ENCODE data around the gene TP73. TPM values are rescaled to one million over a fixed set of nuclear protein-coding genes. Genes with fewer than 3 reads are reported as not detected.

The TP73 gene
- total RNA-seq, 2 donors from 2014 or later, result 0.26 to 13.5 TPM

DNA sequence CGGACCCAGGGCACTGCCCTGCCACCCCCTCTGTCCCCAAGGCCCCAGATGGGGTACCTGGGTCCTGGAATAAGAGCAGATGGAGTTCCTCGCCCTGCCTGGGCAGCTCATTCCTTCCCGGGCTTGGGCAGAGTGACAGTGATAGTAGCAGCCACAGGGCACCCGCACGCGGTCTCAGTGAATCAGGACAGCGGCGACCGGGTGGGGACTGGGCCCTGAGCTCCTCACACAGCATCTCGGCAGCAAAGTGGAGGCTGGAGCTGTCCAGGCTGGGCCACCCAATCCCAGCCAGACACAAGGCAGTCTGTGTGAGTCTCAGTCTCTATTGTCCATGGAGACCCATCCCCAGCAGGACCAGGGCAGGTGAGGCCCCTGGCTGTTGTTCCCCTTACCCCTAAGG is 62.5 kb downstream of the TP73 start:
- no peaks in the 10 kb centered on the region for H3K4me1 ChIP-seq
- no peak overlapping the region for H3K4me3 ChIP-seq
- no peaks in the 10 kb centered on the region for H3K36me3 ChIP-seq (replicated peaks in 1 of 2; ENCODE audit: insufficient read depth in 1 of 2, low read depth in 2 of 2)
- DNase-seq, result no peak
- TF ChIP-seq POLR2A (IDR thresholded peaks at IDR 0.05), result no peak
- TF ChIP-seq, protein P1, sequence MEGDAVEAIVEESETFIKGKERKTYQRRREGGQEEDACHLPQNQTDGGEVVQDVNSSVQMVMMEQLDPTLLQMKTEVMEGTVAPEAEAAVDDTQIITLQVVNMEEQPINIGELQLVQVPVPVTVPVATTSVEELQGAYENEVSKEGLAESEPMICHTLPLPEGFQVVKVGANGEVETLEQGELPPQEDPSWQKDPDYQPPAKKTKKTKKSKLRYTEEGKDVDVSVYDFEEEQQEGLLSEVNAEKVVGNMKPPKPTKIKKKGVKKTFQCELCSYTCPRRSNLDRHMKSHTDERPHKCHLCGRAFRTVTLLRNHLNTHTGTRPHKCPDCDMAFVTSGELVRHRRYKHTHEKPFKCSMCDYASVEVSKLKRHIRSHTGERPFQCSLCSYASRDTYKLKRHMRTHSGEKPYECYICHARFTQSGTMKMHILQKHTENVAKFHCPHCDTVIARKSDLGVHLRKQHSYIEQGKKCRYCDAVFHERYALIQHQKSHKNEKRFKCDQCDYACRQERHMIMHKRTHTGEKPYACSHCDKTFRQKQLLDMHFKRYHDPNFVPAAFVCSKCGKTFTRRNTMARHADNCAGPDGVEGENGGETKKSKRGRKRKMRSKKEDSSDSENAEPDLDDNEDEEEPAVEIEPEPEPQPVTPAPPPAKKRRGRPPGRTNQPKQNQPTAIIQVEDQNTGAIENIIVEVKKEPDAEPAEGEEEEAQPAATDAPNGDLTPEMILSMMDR (IDR thresholded peaks at IDR 0.05), result no peak
- no peak overlapping the region for H3K27ac ChIP-seq
- H3K27me3 ChIP-seq, result no peaks in the 10 kb centered on the region
- intact Hi-C loops (cut with DNase I), result no loop called here
- 74% methylated on average over 3 of the region's 10 CpGs; no CpG with 5 or more reads in 1 of the 2 donors for WGBS, 2 donors
- ATAC-seq, result no peak
- H3K9me3 ChIP-seq, result no peaks in the 10 kb centered on the region

DNA sequence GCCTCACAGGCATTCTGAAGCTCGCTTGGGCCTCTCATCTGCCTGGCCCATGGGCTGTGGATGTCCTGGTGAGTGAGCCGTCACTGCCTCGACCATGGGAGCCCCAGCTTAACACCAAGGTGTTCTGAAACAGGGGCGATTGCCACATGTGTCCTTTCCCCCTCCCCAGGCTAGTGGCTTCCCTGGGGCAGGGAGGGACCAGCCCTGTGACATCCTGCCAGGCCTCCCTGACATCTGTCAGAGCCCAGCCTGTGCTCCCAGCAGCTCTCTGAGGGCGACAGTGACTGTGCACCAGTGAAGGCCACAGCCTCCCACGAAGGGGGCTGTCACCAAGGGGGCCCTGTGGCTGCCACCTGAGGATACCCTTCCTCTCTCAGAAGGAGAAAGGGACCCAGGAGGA is 64.0 kb downstream of the TP73 start:
- H3K27ac ChIP-seq, result no peak overlapping the region
- TF ChIP-seq POLR2A (IDR thresholded peaks at IDR 0.05), result no peak
- TF ChIP-seq, protein P1 (IDR thresholded peaks at IDR 0.05), result no peak
- H3K9me3 ChIP-seq, result no peaks in the 10 kb centered on the region
- intact Hi-C loops (cut with DNase I), result no loop called here
- WGBS, 2 donors, result 72 to 87% methylated on average over 3 to 6 of the region's 6 CpGs
- ATAC-seq (no peak), DNase-seq (no peak)
- no peaks in the 10 kb centered on the region for H3K4me1 ChIP-seq
- no peaks in the 10 kb centered on the region for H3K27me3 ChIP-seq
- no peaks in the 10 kb centered on the region for H3K36me3 ChIP-seq (replicated peaks in 1 of 2; ENCODE audit: insufficient read depth in 1 of 2, low read depth in 2 of 2)
- no peak overlapping the region for H3K4me3 ChIP-seq

DNA sequence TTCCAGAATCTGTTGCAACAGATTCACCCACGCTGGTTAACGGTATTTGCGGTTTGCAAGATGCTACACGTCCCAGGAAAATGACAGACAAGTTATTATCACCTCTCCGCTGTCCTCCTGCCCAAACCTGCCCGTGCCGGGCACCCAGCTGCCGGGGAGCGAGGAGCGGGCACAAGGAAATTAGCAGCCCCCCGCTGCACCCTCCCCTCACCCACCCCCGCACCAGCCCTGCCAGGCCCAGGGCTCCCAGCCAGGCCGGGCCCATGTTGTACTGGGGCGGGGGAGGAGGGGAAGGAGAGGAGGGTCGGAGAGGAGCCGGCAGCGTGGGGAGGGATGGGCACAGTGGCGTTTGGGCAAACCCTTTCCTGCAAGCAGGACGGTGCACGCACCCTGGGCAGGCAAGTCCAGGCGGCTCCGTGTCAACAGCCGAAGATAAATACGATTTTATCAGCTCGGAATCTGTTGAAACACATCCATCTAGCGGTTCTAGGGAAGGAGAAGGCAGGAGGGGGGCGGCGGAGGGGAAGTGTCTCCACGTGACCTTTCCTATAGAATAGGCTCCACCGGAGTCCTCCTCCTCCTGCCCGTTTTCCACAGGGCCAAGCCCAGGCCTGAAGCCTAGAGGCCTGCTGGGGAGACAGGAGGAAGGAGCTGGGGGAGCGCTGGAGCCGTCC is 64.9 kb downstream of the TP73 start:
- Histone ChIP-seq H3K9me3 (no peaks in the 10 kb centered on the region), H3K27me3 (no peaks in the 10 kb centered on the region), H3K4me1 (no peaks in the 10 kb centered on the region), H3K27ac (no peak overlapping the region), H3K4me3 (no peak overlapping the region), H3K36me3 (replicated peaks in 1 of 2; ENCODE audit: insufficient read depth in 1 of 2, low read depth in 2 of 2) (no peaks in the 10 kb centered on the region)
- no peak for ATAC-seq
- intact Hi-C loops (cut with DNase I), result no loop called here
- WGBS, 2 donors, result 52 to 57% methylated on average over 31 to 32 of the region's 33 CpGs
- DNase-seq, result no peak
- TF ChIP-seq, protein P1 (IDR thresholded peaks at IDR 0.05), result no peak
- TF ChIP-seq POLR2A (IDR thresholded peaks at IDR 0.05), result no peak

DNA sequence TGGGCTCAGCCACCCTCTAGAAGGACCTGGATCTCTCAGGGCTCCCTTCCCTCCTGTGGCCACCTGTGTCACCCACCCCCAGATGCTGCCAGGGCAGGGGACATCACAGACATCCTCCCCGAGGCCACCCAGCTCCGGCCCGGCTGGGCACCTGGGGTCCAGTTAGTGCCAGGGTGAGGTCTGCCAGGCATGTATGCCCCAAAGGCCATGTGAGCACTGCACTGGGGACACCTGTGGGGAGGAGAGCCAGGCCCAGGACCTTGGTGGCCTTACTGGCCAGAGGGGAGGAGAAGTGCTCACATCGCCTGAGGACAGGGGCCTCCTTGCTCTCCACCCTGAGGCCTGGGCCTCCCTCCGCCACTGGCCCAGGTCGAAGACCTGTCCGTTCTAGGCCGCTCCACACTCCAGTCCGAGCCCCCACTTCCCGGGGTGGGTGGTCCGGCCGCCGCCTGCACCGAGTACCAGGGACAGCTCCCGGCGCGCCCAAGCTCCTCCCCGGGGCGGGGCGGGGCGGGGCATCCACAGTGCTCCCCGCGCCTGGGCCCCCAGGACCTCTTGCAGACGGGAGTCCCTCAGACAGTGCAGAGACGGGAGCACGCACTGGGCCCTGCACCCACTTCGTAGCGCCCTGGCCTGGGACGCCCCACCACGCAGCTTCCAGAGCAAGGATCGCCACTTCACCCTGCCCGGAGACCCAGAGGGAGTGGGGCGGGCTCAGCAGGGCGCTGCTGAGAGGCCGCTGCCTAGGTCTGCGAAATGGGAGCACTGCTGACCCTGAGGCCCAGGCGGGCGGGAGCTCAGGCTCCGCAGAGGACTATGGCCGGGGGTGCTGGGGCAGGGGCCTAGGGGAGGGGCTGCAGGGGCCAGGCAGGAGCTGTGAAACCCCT is 65.6 kb downstream of the TP73 start:
- H3K9me3 ChIP-seq, result no peaks in the 10 kb centered on the region
- H3K27ac ChIP-seq, result no peak overlapping the region
- TF ChIP-seq POLR2A (IDR thresholded peaks at IDR 0.05), result no peak
- TF ChIP-seq, protein P1 (IDR thresholded peaks at IDR 0.05), result no peak
- ATAC-seq, result no peak
- intact Hi-C loops (cut with DNase I), result no loop called here
- H3K36me3 ChIP-seq (replicated peaks in 1 of 2; ENCODE audit: insufficient read depth in 1 of 2, low read depth in 2 of 2), result no peaks in the 10 kb centered on the region
- no peaks in the 10 kb centered on the region for H3K4me1 ChIP-seq
- H3K27me3 ChIP-seq, result no peaks in the 10 kb centered on the region
- no peak overlapping the region for H3K4me3 ChIP-seq
- WGBS, 2 donors, result 17 to 19% methylated on average over 1 to 32 of the region's 40 CpGs
- peak in 1 of 4 donors; percentile 35 for DNase-seq
